GM18873 (cell line): ENCODE data around the gene FERMT3.

ENCODE experiments used
- ATAC-seq: cut with Tn5 transposase; IDR thresholded peaks from one replicate; pipeline ENCODE4 v1.9.1; 2021; ENCODE audit warnings: mild to moderate bottlenecking, moderate library complexity, moderate number of reproducible peaks; ENCODE audit not compliant: unreplicated experiment, low FRiP score

Gene FERMT3

GRCh38 chr11:64259533-64260067 is 53.1 kb downstream of the FERMT3 start:
- no peak for ATAC-seq

- ATAC-seq = no peak
Measured at GRCh38 chr11:64260147-64260708, 53.7 kb downstream of the FERMT3 start.

GRCh38 chr11:64261556-64262080 is 55.1 kb downstream of the FERMT3 start:
- ATAC-seq = no peak

- no peak for ATAC-seq
Measured at GRCh38 chr11:64262271-64263002, 55.9 kb downstream of the FERMT3 start.

- ATAC-seq = no peak
Measured at GRCh38 chr11:64263021-64263946, 56.8 kb downstream of the FERMT3 start.

- ATAC-seq = no peak
Measured at GRCh38 chr11:64263947-64264317, 57.4 kb downstream of the FERMT3 start.

- no peak for ATAC-seq
Measured at GRCh38 chr11:64264371-64264852, 57.9 kb downstream of the FERMT3 start.

- no peak for ATAC-seq
Measured at GRCh38 chr11:64265176-64266160, 58.9 kb downstream of the FERMT3 start.

- no peak for ATAC-seq
Measured at GRCh38 chr11:64266339-64266738, 59.8 kb downstream of the FERMT3 start.

GRCh38 chr11:64267207-64267945 is 60.9 kb downstream of the FERMT3 start:
- ATAC-seq = no peak

GRCh38 chr11:64268025-64268892 is 61.7 kb downstream of the FERMT3 start:
- ATAC-seq = no peak

GRCh38 chr11:64268893-64269539 is 62.5 kb downstream of the FERMT3 start:
- ATAC-seq = peak; percentile 3

- ATAC-seq = peak; percentile 71
Measured at GRCh38 chr11:64269540-64270220, 63.2 kb downstream of the FERMT3 start.
